HepG2 (cell line): ENCODE measurements around the gene PPP4R4. TPM values are rescaled to one million over a fixed set of nuclear protein-coding genes. Genes with fewer than 3 reads are reported as not detected.
A peak's percentile ranks its signal among the peaks of the same experiment; 100 is the strongest.

Experiments used
- ARID5B ChIP-seq: IDR thresholded peaks from 2 replicates; pipeline ENCODE4 v1.4.0; 2020; ENCODE audit warnings: mild to moderate bottlenecking, missing genetic modification reagents
- BRD4 ChIP-seq: sonication (generic); formaldehyde crosslinking; IDR thresholded peaks from 2 replicates; pipeline ENCODE4 v1.4.0; 2020; ENCODE audit warnings: missing genetic modification reagents
- CCAR2 ChIP-seq: fragments of 200-400 bp; formaldehyde crosslinking; optimal IDR thresholded peaks from 2 replicates; pipeline ENCODE3; 2018; ENCODE audit warnings: low read depth, mild to moderate bottlenecking, low read length, moderate library complexity
- CHCHD3 ChIP-seq: sonication (generic); formaldehyde crosslinking; IDR thresholded peaks from 2 replicates; pipeline ENCODE4 v1.8.0; 2022; ENCODE audit warnings: mild to moderate bottlenecking, missing genetic modification reagents, moderate library complexity
- E2F2 ChIP-seq: sonication (generic); formaldehyde crosslinking; IDR thresholded peaks from 2 replicates; pipeline ENCODE4 v1.4.0; 2020; ENCODE audit warnings: missing genetic modification reagents, borderline replicate concordance
- ELK4 ChIP-seq: sonication (generic); formaldehyde crosslinking; IDR thresholded peaks from 2 replicates; pipeline ENCODE4 v1.9.0; 2021; ENCODE audit warnings: missing genetic modification reagents, borderline replicate concordance
- HES4 ChIP-seq: sonication (generic); formaldehyde crosslinking; IDR thresholded peaks from 2 replicates; pipeline ENCODE4 v1.9.0; 2021; ENCODE audit warnings: mild to moderate bottlenecking, missing genetic modification reagents, borderline replicate concordance
- JUND ChIP-seq: sonication (generic); formaldehyde crosslinking; IDR thresholded peaks from 2 replicates; pipeline ENCODE4 v1.8.0; 2022; ENCODE audit warnings: mild to moderate bottlenecking, missing genetic modification reagents
- SP1 ChIP-seq, 2 experiments: fragments of 450-650 bp in 1 of 2; sonication (generic) in 1 of 2; formaldehyde crosslinking in 1 of 2; IDR thresholded peaks; 2 replicates each; pipeline versions ENCODE4 v1.4.0 to v1.6.1; 2016 to 2020; ENCODE audit warnings: missing genetic modification reagents in 1 of 2
- STAG1 ChIP-seq: sonication (generic); formaldehyde crosslinking; IDR thresholded peaks from 2 replicates; pipeline ENCODE4 v1.4.0; 2020; ENCODE audit warnings: missing genetic modification reagents
- TBX3 ChIP-seq: fragments of 450-650 bp; IDR thresholded peaks from 2 replicates; pipeline ENCODE4 v1.6.1; 2017; ENCODE audit warnings: antibody characterized with exemption, mild to moderate bottlenecking, inconsistent platforms, borderline replicate concordance
- TCF12 ChIP-seq, 2 experiments: fragments of 450-650 bp in 1 of 2; sonication (generic) in 1 of 2; formaldehyde crosslinking in 1 of 2; IDR thresholded peaks; 2 replicates each; pipeline versions ENCODE4 v1.6.1 to v1.8.0; 2017 to 2022; ENCODE audit warnings: antibody characterized with exemption in 1 of 2, mild to moderate bottlenecking in 1 of 2, missing genetic modification reagents in 1 of 2, moderate library complexity in 1 of 2
- TFDP2 ChIP-seq: sonication (generic); formaldehyde crosslinking; IDR thresholded peaks from 2 replicates; pipeline ENCODE4 v1.4.0; 2020; ENCODE audit warnings: missing genetic modification reagents
- TRIM24 ChIP-seq: sonication (generic); formaldehyde crosslinking; IDR thresholded peaks from 2 replicates; pipeline ENCODE4 v1.8.0; 2022; ENCODE audit warnings: mild to moderate bottlenecking, missing genetic modification reagents
- ZKSCAN5 ChIP-seq: sonication (generic); formaldehyde crosslinking; IDR thresholded peaks from 2 replicates; pipeline ENCODE4 v1.5.1; 2020; ENCODE audit warnings: mild to moderate bottlenecking, missing genetic modification reagents
- ZNF234 ChIP-seq: sonication (generic); formaldehyde crosslinking; conservative IDR thresholded peaks from 2 replicates; pipeline ENCODE4 v1.5.1; 2020; ENCODE audit warnings: mild to moderate bottlenecking, missing genetic modification reagents
- ZNF558 ChIP-seq: sonication (generic); formaldehyde crosslinking; IDR thresholded peaks from 2 replicates; pipeline ENCODE4 v1.9.0; 2022; ENCODE audit warnings: mild to moderate bottlenecking, missing genetic modification reagents, borderline replicate concordance
- ZNF607 ChIP-seq: sonication (generic); formaldehyde crosslinking; IDR thresholded peaks from 2 replicates; pipeline ENCODE4 v1.5.1; 2020; ENCODE audit warnings: missing genetic modification reagents, mild to moderate bottlenecking, borderline replicate concordance
- ZNF781 ChIP-seq: sonication (generic); formaldehyde crosslinking; IDR thresholded peaks from 2 replicates; pipeline ENCODE4 v1.5.1; 2020; ENCODE audit warnings: borderline replicate concordance, mild to moderate bottlenecking, missing genetic modification reagents; ENCODE audit errors: not compliant biosample characterization
- polyA plus RNA-seq, 8 experiments: library from polyadenylated mRNA; depleted of rRNA in 3 of 8; stranded (reverse) in 7 of 8; unstranded in 1 of 8; fragments of >200 nt; fragmentation: Illumina TruSeq in 4 of 8; extraction: Trizol in 4 of 8; gene quantifications; 2 replicates each; pipeline versions ENCODE4 v1.2.1 to v1.2.3, GENCODE V29; 2011 to 2016; ENCODE audit warnings: low read depth in 4 of 8, missing spikeins in 1 of 8, mixed read lengths in 1 of 8; ENCODE audit not compliant: insufficient read depth in 1 of 8
- total RNA-seq, 5 experiments: library from RNA; depleted of rRNA; stranded (reverse); fragments of >200 nt; fragmentation: Illumina TruSeq; extraction: Trizol; gene quantifications; 2 replicates each; pipeline ENCODE4 v1.2.3, GENCODE V29; 2016; ENCODE audit warnings: low read depth in 1 of 5

Gene PPP4R4
- total and polyA plus RNA-seq, 2 of the 13 experiments (the other 11 are each of a cell fraction or from before 2014, with no cell fraction given) = 9.5 to 19.8 TPM

GRCh38 chr14:94322648-94323570 is 148.8 kb downstream of the PPP4R4 start, which contains the start of gene SERPINA6 (continued):
- TF ChIP-seq ZNF558 (CRISPR knock-in tag) (peak; percentile 56; the same call in 1 of the 2 replicates), ZNF234 (CRISPR knock-in tag) (no peak), BRD4 (CRISPR knock-in tag) (no peak), TCF12 (IDR thresholded peaks at IDR 0.05) (no peak), TCF12 (CRISPR knock-in tag; IDR thresholded peaks at IDR 0.05) (peak; percentile 44; the same call in 1 of the 2 replicates), STAG1 (peak; percentile 12), CCAR2 (no peak), CHCHD3 (CRISPR knock-in tag) (no peak), ZNF781 (CRISPR knock-in tag) (peak; percentile 85), ZNF607 (peak; percentile 48; the same call in 1 of the 2 replicates), SP1 (IDR thresholded peaks at IDR 0.05) (no peak), SP1 (CRISPR knock-in tag; IDR thresholded peaks at IDR 0.05) (no peak; the same call in 1 of the 2 replicates), TBX3 (peak; percentile 5; the same call in 1 of the 2 replicates), TFDP2 (CRISPR knock-in tag) (peak; percentile 39; the same call in 1 of the 2 replicates), JUND (peak; percentile 29; the same call in 1 of the 2 replicates), E2F2 (CRISPR knock-in tag) (no peak), ELK4 (CRISPR knock-in tag) (no peak), ZKSCAN5 (CRISPR knock-in tag) (no peak), HES4 (CRISPR knock-in tag) (no peak), ARID5B (CRISPR knock-in tag) (peak; percentile 74), TRIM24 (CRISPR knock-in tag) (no peak)
